Activated T-helper 1 cell treated with anti-CD3 and anti-CD28 coated beads, Interleukin-12 subunit alpha, Interleukin-12 subunit beta, Interleukin-2, Interleukin-4 antibody, amounts not matched to agents 30 ng/mL and 10 ng/mL and 1 ng/mL, durations not matched to agents 14 hours and 24 hours and 36 hours (primary cell): Measurements from ENCODE around the gene RNASE4. TPM values are rescaled to one million over a fixed set of nuclear protein-coding genes. Genes with fewer than 3 reads are reported as not detected.
"Not testable (repeated sequence)": the region's sequence is repeated elsewhere in the genome, so short reads cannot be mapped to it uniquely, and the experiment has no call there.

Source experiments
- DNase-seq: peaks from one replicate; pipeline ENCODE4 v3.0.0; 2021; ENCODE audit warnings: low spot score
- H3K27ac Mint-ChIP-seq: one replicate; pipeline ENCODE4 v1.8.0; 2021; ENCODE audit warnings: mild to moderate bottlenecking, mixed read lengths
- H3K27me3 Mint-ChIP-seq: one replicate; pipeline ENCODE4 v1.8.0; 2022; ENCODE audit warnings: mild to moderate bottlenecking, moderate library complexity, mixed read lengths; ENCODE audit not compliant: insufficient read depth
- H3K36me3 Mint-ChIP-seq: one replicate; pipeline ENCODE4 v1.8.0; 2021; ENCODE audit warnings: low read depth, mixed read lengths
- H3K4me1 Mint-ChIP-seq: one replicate; pipeline ENCODE4 v1.8.0; 2021; ENCODE audit warnings: low read depth, mixed read lengths
- H3K4me3 Mint-ChIP-seq: one replicate; pipeline ENCODE4 v1.8.0; 2021; ENCODE audit warnings: mild to moderate bottlenecking, moderate library complexity, mixed read lengths
- H3K9me3 Mint-ChIP-seq: one replicate; pipeline ENCODE4 v1.8.0; 2021; ENCODE audit warnings: mixed read lengths
- intact Hi-C: fragments of 100-400 bp; cut with micrococcal nuclease; formaldehyde crosslinking; loops from one replicate; pipeline ENCODE4 v1.15.1; 2024
- total RNA-seq: library from RNA; stranded (reverse); gene quantifications from 2 replicates; pipeline ENCODE4 v1.2.3, GENCODE V29; 2022

Gene RNASE4
- total RNA-seq, 1 donor from 2014 or later = 0.39 TPM

GRCh38 chr14:20696764-20697163 lies 12.4 kb downstream of the RNASE4 start:
- Mint-ChIP-seq H3K9me3 (no peaks in the 10 kb centered on the region), H3K27ac (no peak overlapping the region), H3K4me3 (no peak overlapping the region), H3K36me3 (no peaks in the 10 kb centered on the region), H3K27me3 (peaks cover 8% of the 10 kb centered on the region), H3K4me1 (no peaks in the 10 kb centered on the region)
- no peak for DNase-seq
- intact Hi-C loops = loop anchor here (1.0 kb wide), 3 partner anchors 159 to 275 kb away; no protein-coding TSS in a partner anchor

GRCh38 chr14:20697273-20698017 lies 13.1 kb downstream of the RNASE4 start:
- peak; percentile 44 for DNase-seq
- Mint-ChIP-seq H3K36me3 (no peaks in the 10 kb centered on the region), H3K9me3 (no peaks in the 10 kb centered on the region), H3K4me1 (no peaks in the 10 kb centered on the region), H3K27ac (no peak overlapping the region), H3K27me3 (peaks cover 8% of the 10 kb centered on the region), H3K4me3 (no peak overlapping the region)
- intact Hi-C loops = loop anchor here (1.0 kb wide), 3 partner anchors 158 to 274 kb away; no protein-coding TSS in a partner anchor

- Mint-ChIP-seq H3K27ac (no peak overlapping the region), H3K9me3 (no peaks in the 10 kb centered on the region), H3K36me3 (no peaks in the 10 kb centered on the region), H3K4me3 (no peak overlapping the region), H3K4me1 (no peaks in the 10 kb centered on the region), H3K27me3 (peaks cover 8% of the 10 kb centered on the region)
- intact Hi-C loops = no loop called here
- no peak for DNase-seq
Observed at GRCh38 chr14:20698018-20698329, 13.6 kb downstream of the RNASE4 start.

GRCh38 chr14:20698934-20699333 lies 14.6 kb downstream of the RNASE4 start:
- no peak overlapping the region for H3K4me3 Mint-ChIP-seq
- intact Hi-C loops = no loop called here
- H3K27me3 Mint-ChIP-seq = peaks cover 8% of the 10 kb centered on the region
- no peaks in the 10 kb centered on the region for H3K4me1 Mint-ChIP-seq
- no peaks in the 10 kb centered on the region for H3K9me3 Mint-ChIP-seq
- H3K27ac Mint-ChIP-seq = no peak overlapping the region
- DNase-seq = no peak
- H3K36me3 Mint-ChIP-seq = no peaks in the 10 kb centered on the region

GRCh38 chr14:20699931-20700330 lies 15.6 kb downstream of the RNASE4 start:
- H3K27ac Mint-ChIP-seq = no peak overlapping the region

GRCh38 chr14:20700965-20701364 lies 16.6 kb downstream of the RNASE4 start:
- H3K4me3 Mint-ChIP-seq, intact Hi-C loops, H3K4me1 Mint-ChIP-seq, H3K9me3 Mint-ChIP-seq, DNase-seq, H3K36me3 Mint-ChIP-seq, H3K27ac Mint-ChIP-seq, H3K27me3 Mint-ChIP-seq: not testable (repeated sequence)

More at GRCh38 chr14:20699931-20700330, 15.6 kb downstream of the RNASE4 start:
- no peaks in the 10 kb centered on the region for H3K4me1 Mint-ChIP-seq
- H3K4me3 Mint-ChIP-seq = no peak overlapping the region
- H3K9me3 Mint-ChIP-seq = no peaks in the 10 kb centered on the region
- no peak for DNase-seq
- intact Hi-C loops = no loop called here
- H3K36me3 Mint-ChIP-seq = no peaks in the 10 kb centered on the region
- H3K27me3 Mint-ChIP-seq = peaks cover 8% of the 10 kb centered on the region

- H3K9me3 Mint-ChIP-seq = no peaks in the 10 kb centered on the region
- no peaks in the 10 kb centered on the region for H3K4me1 Mint-ChIP-seq
- intact Hi-C loops = no loop called here
- H3K4me3 Mint-ChIP-seq = no peak overlapping the region
- H3K27me3 Mint-ChIP-seq = peaks cover 12% of the 10 kb centered on the region
- no peak for DNase-seq
- H3K27ac Mint-ChIP-seq = no peak overlapping the region
- no peaks in the 10 kb centered on the region for H3K36me3 Mint-ChIP-seq
Observed at GRCh38 chr14:20706657-20707355, 22.4 kb downstream of the RNASE4 start.

- H3K4me3 Mint-ChIP-seq = no peak overlapping the region
- no peaks in the 10 kb centered on the region for H3K36me3 Mint-ChIP-seq
- no peaks in the 10 kb centered on the region for H3K9me3 Mint-ChIP-seq
- DNase-seq = no peak
- no peaks in the 10 kb centered on the region for H3K4me1 Mint-ChIP-seq
- H3K27me3 Mint-ChIP-seq = peaks cover 12% of the 10 kb centered on the region
- intact Hi-C loops = no loop called here
- no peak overlapping the region for H3K27ac Mint-ChIP-seq
Observed at GRCh38 chr14:20707622-20708021, 23.3 kb downstream of the RNASE4 start.

- intact Hi-C loops = no loop called here
- Mint-ChIP-seq H3K27me3 (peaks cover 17% of the 10 kb centered on the region), H3K27ac (no peak overlapping the region)
Observed at GRCh38 chr14:20711261-20711660, 26.9 kb downstream of the RNASE4 start.

GRCh38 chr14:20711685-20712084 lies 27.3 kb downstream of the RNASE4 start:
- no peaks in the 10 kb centered on the region for H3K36me3 Mint-ChIP-seq
- H3K27ac Mint-ChIP-seq = no peak overlapping the region
- no peak for DNase-seq
- H3K4me1 Mint-ChIP-seq = no peaks in the 10 kb centered on the region
- no peaks in the 10 kb centered on the region for H3K9me3 Mint-ChIP-seq
- H3K4me3 Mint-ChIP-seq = no peak overlapping the region
- intact Hi-C loops = no loop called here
- peaks cover 17% of the 10 kb centered on the region for H3K27me3 Mint-ChIP-seq

More at GRCh38 chr14:20711261-20711660, 26.9 kb downstream of the RNASE4 start:
- no peak overlapping the region for H3K4me3 Mint-ChIP-seq
- DNase-seq = no peak
- no peaks in the 10 kb centered on the region for H3K4me1 Mint-ChIP-seq
- no peaks in the 10 kb centered on the region for H3K36me3 Mint-ChIP-seq
- no peaks in the 10 kb centered on the region for H3K9me3 Mint-ChIP-seq

GRCh38 chr14:20712904-20713303 lies 28.5 kb downstream of the RNASE4 start:
- H3K27ac Mint-ChIP-seq = no peak overlapping the region
- intact Hi-C loops = no loop called here
- H3K4me1 Mint-ChIP-seq = no peaks in the 10 kb centered on the region
- H3K36me3 Mint-ChIP-seq = no peaks in the 10 kb centered on the region
- DNase-seq = no peak
- no peak overlapping the region for H3K4me3 Mint-ChIP-seq
- no peaks in the 10 kb centered on the region for H3K9me3 Mint-ChIP-seq
- peaks cover 20% of the 10 kb centered on the region for H3K27me3 Mint-ChIP-seq

- H3K36me3 Mint-ChIP-seq = no peaks in the 10 kb centered on the region
- intact Hi-C loops = no loop called here
- H3K4me1 Mint-ChIP-seq = no peaks in the 10 kb centered on the region
- H3K27me3 Mint-ChIP-seq = peaks cover 18% of the 10 kb centered on the region
- DNase-seq = no peak
- no peak overlapping the region for H3K4me3 Mint-ChIP-seq
- no peak overlapping the region for H3K27ac Mint-ChIP-seq
- no peaks in the 10 kb centered on the region for H3K9me3 Mint-ChIP-seq
Observed at GRCh38 chr14:20714593-20715250, 30.4 kb downstream of the RNASE4 start.

GRCh38 chr14:20719777-20720176 lies 35.4 kb downstream of the RNASE4 start:
- Mint-ChIP-seq H3K27ac (no peak overlapping the region), H3K4me3 (no peak overlapping the region), H3K36me3 (no peaks in the 10 kb centered on the region), H3K4me1 (no peaks in the 10 kb centered on the region), H3K9me3 (no peaks in the 10 kb centered on the region), H3K27me3 (peaks cover 18% of the 10 kb centered on the region)
- intact Hi-C loops = no loop called here
- DNase-seq = no peak
